ENCODE results near the gene ZNF382. TPM values are rescaled to one million over a fixed set of nuclear protein-coding genes. Genes with fewer than 3 reads are reported as not detected.

ZNF382 gene
- total RNA-seq, 1 experiment from 2014 or later, result not detected

GRCh38 chr19:36674201-36674600, 69.1 kb downstream of the ZNF382 start:
- DNase-seq (ENCODE audit: low read depth), result no peak

- no peak for DNase-seq (ENCODE audit: low read depth)
Observed at GRCh38 chr19:36679455-36679854, 74.3 kb downstream of the ZNF382 start.

Other genes starting within 250 kb of the ZNF382 start
- 0.98 and 1.3 TPM in 2 replicates for gene ZFP14, start 226.1 kb upstream of the ZNF382 start, total RNA-seq (2014; rRNA removed; shearing (Covaris generic))
- gene ZFP82, start 186.7 kb upstream of the ZNF382 start, total RNA-seq (2014; rRNA removed; shearing (Covaris generic)), result 1.9 and 2.6 TPM in 2 replicates
- gene ZNF566, start 115.8 kb upstream of the ZNF382 start, total RNA-seq (2014; rRNA removed; shearing (Covaris generic)), result 3.7 and 5.1 TPM in 2 replicates
- 6.3 and 7.0 TPM in 2 replicates for gene ZNF260, start 77.0 kb upstream of the ZNF382 start, total RNA-seq (2014; rRNA removed; shearing (Covaris generic))
- gene ZNF529, start 32.0 kb upstream of the ZNF382 start, total RNA-seq (2014; rRNA removed; shearing (Covaris generic)), result 3.8 and 5.5 TPM in 2 replicates
- gene ZNF461, start 61.5 kb downstream of the ZNF382 start, total RNA-seq (2014; rRNA removed; shearing (Covaris generic)), result 3.5 and 4.5 TPM in 2 replicates
- 1.5 and 1.8 TPM in 2 replicates for gene ZNF567, start 82.3 kb downstream of the ZNF382 start, total RNA-seq (2014; rRNA removed; shearing (Covaris generic))
- gene ZNF850, start 167.5 kb downstream of the ZNF382 start, total RNA-seq (2014; rRNA removed; shearing (Covaris generic)), result 5.3 and 7.0 TPM in 2 replicates
- gene ZNF790, start 233.1 kb downstream of the ZNF382 start, total RNA-seq (2014; rRNA removed; shearing (Covaris generic)), result 0.59 and 1.1 TPM in 2 replicates
- 1.4 and 1.9 TPM in 2 replicates for gene ZNF345, start 245.6 kb downstream of the ZNF382 start, total RNA-seq (2014; rRNA removed; shearing (Covaris generic))